Naive B cell (primary cell): ENCODE measurements around the gene UBE2E2. TPM values are rescaled to one million over a fixed set of nuclear protein-coding genes. Genes with fewer than 3 reads are reported as not detected.

Experiments
- ATAC-seq, 2 donors: fragments of 150-1000 bp; cut with Tn5 transposase; 2 replicates each; pipeline ENCODE4 v1.10.0; 2021; ENCODE audit warnings: low read depth in 2 of 2, mild to moderate bottlenecking in 2 of 2, moderate library complexity in 2 of 2
- DNase-seq: peaks from one replicate; pipeline ENCODE4 v3.0.0; 2022
- H3K27ac Mint-ChIP-seq, 6 donors: one replicate each; pipeline ENCODE4 v1.8.0; 2020 to 2022; ENCODE audit warnings: mild to moderate bottlenecking in 6 of 6, mixed read lengths in 6 of 6, moderate library complexity in 5 of 6, inconsistent platforms in 2 of 6
- H3K27me3 Mint-ChIP-seq, 3 donors: one replicate each; pipeline ENCODE4 v1.8.0; 2021 to 2022; ENCODE audit warnings: mixed read lengths in 3 of 3, mild to moderate bottlenecking in 1 of 3
- H3K36me3 Mint-ChIP-seq, 2 donors: one replicate each; pipeline ENCODE4 v1.8.0; 2020 to 2022; ENCODE audit warnings: mixed read lengths in 2 of 2, inconsistent platforms in 1 of 2, mild to moderate bottlenecking in 1 of 2
- H3K4me1 Mint-ChIP-seq, 3 donors: one replicate each; pipeline ENCODE4 v1.8.0; 2020 to 2022; ENCODE audit warnings: mixed read lengths in 3 of 3, inconsistent platforms in 1 of 3, mild to moderate bottlenecking in 1 of 3, moderate library complexity in 1 of 3
- H3K4me3 Mint-ChIP-seq, 8 donors: one replicate each; pipeline ENCODE4 v1.8.0; 2020 to 2022; ENCODE audit warnings: mild to moderate bottlenecking in 8 of 8, mixed read lengths in 8 of 8, moderate library complexity in 8 of 8, inconsistent platforms in 2 of 8
- H3K9me3 Mint-ChIP-seq, 7 donors: one replicate each; pipeline ENCODE4 v1.8.0; 2020 to 2022; ENCODE audit warnings: mixed read lengths in 7 of 7, mild to moderate bottlenecking in 5 of 7, inconsistent platforms in 2 of 7, moderate library complexity in 1 of 7
- polyA plus RNA-seq, 6 donors: library from polyadenylated mRNA; unstranded; fragments of 300-500 nt; fragmentation: Illumina TruSeq; gene quantifications; one replicate each; pipeline ENCODE4 v1.2.3, GENCODE V29; 2021; ENCODE audit warnings: low read depth in 6 of 6

The UBE2E2 gene
- polyA plus RNA-seq, 6 donors from 2014 or later, result 101 to 162 (median 121) TPM

DNA sequence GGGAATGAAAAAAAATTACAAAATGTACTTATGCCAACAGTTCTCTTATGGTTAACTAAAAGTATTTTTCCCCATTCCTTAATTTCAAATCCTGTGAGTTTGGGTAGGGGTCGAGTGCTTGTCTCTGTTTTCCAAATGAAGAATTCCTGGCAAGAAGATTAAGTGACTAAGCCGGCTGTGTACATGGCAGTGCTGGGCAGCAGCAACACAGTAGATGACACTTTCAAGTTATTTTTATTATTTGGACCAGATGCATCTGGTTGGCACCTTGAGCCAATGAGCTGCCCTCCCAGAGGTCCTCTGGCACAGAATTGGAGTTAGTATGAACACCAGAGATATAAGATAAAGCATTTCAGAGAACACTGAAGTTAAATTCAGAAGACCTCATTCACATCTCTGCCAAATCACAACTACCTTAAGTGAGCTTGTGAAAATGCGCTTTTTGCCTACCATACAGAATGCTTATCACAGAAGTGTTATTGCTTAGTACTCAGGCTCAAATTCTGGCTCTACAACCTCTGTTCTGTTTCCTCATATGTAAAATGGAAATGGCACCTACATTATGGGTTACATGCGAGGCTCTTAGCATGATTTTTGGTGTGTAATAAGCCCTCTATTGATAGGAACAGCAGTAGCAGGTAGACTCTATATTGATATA is 256.9 kb downstream of the UBE2E2 start:
- Mint-ChIP-seq H3K27ac (peak overlapping the region in 2 of 6 donors; percentile 13 to 19), H3K36me3 (peaks cover 0 to 15% of the 10 kb centered on the region in 2 donors), H3K27me3 (no peaks in the 10 kb centered on the region), H3K4me1 (peaks cover 22 to 42% (median 32%) of the 10 kb centered on the region in 3 donors), H3K4me3 (no peak overlapping the region), H3K9me3 (peaks cover 0 to 4% (median 0%) of the 10 kb centered on the region in 7 donors)
- ATAC-seq, result no peak
- DNase-seq, result no peak

DNA sequence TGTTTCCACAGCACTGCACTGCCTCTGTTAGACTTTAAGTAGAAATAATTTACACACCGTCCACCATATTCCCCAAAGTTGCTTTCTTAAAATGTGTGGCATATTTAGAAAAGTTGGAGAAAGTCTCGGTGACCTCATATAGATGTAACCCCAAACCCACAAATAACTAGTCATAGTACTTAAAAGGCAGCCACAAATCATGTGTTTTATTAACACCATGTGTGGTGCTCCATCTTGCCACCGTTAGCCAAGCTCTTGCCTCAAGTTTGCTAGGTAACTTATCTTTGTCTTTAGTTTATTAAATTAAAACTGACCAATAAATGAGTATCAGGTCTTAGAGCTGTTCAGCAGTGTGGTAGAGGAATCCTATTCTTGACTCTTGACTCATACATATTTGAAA is 257.9 kb downstream of the UBE2E2 start:
- Mint-ChIP-seq H3K27me3 (no peaks in the 10 kb centered on the region), H3K27ac (no peak overlapping the region), H3K36me3 (peaks cover 0 to 12% of the 10 kb centered on the region in 2 donors), H3K9me3 (peaks cover 0 to 4% (median 0%) of the 10 kb centered on the region in 7 donors), H3K4me3 (no peak overlapping the region), H3K4me1 (peaks cover 20 to 48% (median 34%) of the 10 kb centered on the region in 3 donors)
- DNase-seq (no peak), ATAC-seq (no peak)

DNA sequence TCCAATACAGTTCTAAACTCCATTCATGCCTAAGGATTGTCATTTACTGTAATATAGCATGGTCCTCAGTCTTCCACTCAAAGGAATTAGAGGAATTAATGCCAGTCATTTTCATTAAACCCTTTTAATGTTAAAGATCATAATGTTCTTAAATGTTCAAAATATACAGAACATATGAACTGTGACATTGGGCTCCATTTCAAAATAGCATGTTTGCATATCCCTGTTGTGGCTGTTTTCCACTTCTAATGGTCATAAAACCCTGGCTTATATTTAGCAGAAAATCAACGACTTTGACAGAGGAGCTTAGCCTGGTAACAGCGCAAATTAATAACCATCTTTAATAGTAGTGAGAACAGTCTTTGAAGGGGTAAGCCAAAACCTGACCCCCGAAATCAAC is 260.7 kb downstream of the UBE2E2 start:
- Mint-ChIP-seq H3K4me1 (peaks cover 14 to 34% (median 16%) of the 10 kb centered on the region in 3 donors), H3K4me3 (no peak overlapping the region), H3K27me3 (no peaks in the 10 kb centered on the region), H3K9me3 (peaks cover 0 to 16% (median 11%) of the 10 kb centered on the region in 7 donors), H3K27ac (peak overlapping the region in 1 of 6 donors; percentile 51), H3K36me3 (peaks cover 9 to 15% of the 10 kb centered on the region in 2 donors)
- no peak for ATAC-seq
- DNase-seq, result no peak

DNA sequence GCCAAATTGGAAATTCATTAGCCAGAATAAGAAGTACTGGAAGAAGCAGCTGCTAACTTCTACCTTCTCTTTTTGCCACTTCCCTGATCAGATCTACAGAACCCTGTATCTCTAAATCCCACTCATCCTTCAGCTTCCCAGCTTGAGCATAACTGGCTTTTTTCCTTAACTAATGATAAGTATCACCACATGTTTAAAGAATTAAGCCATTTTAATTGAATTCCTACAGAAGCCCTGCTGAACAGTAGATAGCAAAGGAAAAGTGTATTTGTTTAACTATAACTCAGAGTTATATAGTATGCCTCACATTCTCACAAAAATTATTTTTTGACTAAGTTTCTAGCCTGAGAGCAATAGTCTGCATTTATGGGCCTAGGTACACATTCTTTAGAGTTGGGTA is 262.4 kb downstream of the UBE2E2 start:
- peaks cover 9 to 15% of the 10 kb centered on the region in 2 donors for H3K36me3 Mint-ChIP-seq
- H3K4me1 Mint-ChIP-seq, result peaks cover 10 to 40% (median 20%) of the 10 kb centered on the region in 3 donors
- no peak overlapping the region for H3K4me3 Mint-ChIP-seq
- peaks cover 0 to 18% (median 11%) of the 10 kb centered on the region in 7 donors for H3K9me3 Mint-ChIP-seq
- no peaks in the 10 kb centered on the region for H3K27me3 Mint-ChIP-seq
- DNase-seq, result no peak
- ATAC-seq, result no peak
- H3K27ac Mint-ChIP-seq, result peak overlapping the region in 1 of 6 donors; percentile 18

DNA sequence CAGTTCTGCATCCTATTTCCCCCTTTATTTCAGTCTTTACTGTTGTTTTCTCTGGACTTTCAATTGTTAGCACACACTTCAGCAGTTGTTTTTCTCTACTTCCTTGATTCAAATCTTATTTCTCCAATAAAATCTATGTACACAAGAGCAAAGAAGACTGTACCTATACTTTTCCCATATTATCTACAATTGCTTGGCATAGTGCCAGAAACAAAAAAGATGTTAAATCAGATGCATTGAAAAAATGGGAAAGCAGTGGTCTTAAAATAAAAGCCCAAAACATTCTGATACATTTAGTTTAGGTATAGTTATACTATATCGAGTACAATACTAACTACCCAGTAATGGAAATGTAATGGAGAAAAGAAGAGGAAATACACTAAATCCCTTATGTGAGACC is 265.1 kb downstream of the UBE2E2 start:
- DNase-seq (no peak), ATAC-seq (no peak)
- no peaks in the 10 kb centered on the region for H3K27me3 Mint-ChIP-seq
- H3K27ac Mint-ChIP-seq, result no peak overlapping the region
- H3K4me3 Mint-ChIP-seq, result no peak overlapping the region
- H3K4me1 Mint-ChIP-seq, result peaks cover 14 to 41% (median 29%) of the 10 kb centered on the region in 3 donors
- peaks cover 9 to 15% of the 10 kb centered on the region in 2 donors for H3K36me3 Mint-ChIP-seq
- peaks cover 0 to 18% (median 12%) of the 10 kb centered on the region in 7 donors for H3K9me3 Mint-ChIP-seq

- no peak for ATAC-seq
Observed at GRCh38 chr3:23474580-23475357, 271.6 kb downstream of the UBE2E2 start.

DNA sequence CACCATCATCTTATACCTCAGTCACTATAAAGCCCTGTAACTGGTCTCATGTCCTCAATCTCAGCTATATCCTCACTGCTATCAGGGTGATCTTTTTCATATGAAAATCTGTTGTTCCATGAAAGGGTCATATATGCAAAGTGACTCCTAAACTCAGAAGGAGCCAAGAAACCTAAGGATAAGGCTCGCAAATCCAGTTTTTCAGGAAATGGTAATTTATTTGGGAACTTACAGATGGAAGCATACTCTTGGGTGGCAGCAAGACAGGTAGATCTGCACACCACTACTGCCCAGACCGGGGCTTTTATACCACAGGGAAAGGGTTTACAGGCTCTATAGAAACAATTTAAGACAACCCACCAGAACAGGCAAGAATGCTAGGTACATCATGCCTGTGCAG is 272.3 kb downstream of the UBE2E2 start:
- H3K9me3 Mint-ChIP-seq, result peaks cover 11 to 48% (median 24%) of the 10 kb centered on the region in 7 donors
- ATAC-seq (no peak), DNase-seq (no peak)
- H3K27me3 Mint-ChIP-seq, result no peaks in the 10 kb centered on the region
- H3K4me1 Mint-ChIP-seq, result peaks cover 18 to 38% (median 27%) of the 10 kb centered on the region in 3 donors
- peaks cover 21 to 32% of the 10 kb centered on the region in 2 donors for H3K36me3 Mint-ChIP-seq
- H3K4me3 Mint-ChIP-seq, result peak overlapping the region in 1 of 8 donors; percentile 13
- peak overlapping the region in 2 of 6 donors; percentile 21 to 55 for H3K27ac Mint-ChIP-seq

More at GRCh38 chr3:23474580-23475357, 271.6 kb downstream of the UBE2E2 start:
- H3K36me3 Mint-ChIP-seq, result peaks cover 21 to 32% of the 10 kb centered on the region in 2 donors
- no peak for DNase-seq
- no peaks in the 10 kb centered on the region for H3K27me3 Mint-ChIP-seq
- H3K4me3 Mint-ChIP-seq, result peak overlapping the region in 5 of 8 donors; percentile 13 to 82 (median 27)
- H3K27ac Mint-ChIP-seq, result peak overlapping the region in 3 of 6 donors; percentile 21 to 24 (median 21)
- peaks cover 18 to 39% (median 27%) of the 10 kb centered on the region in 3 donors for H3K4me1 Mint-ChIP-seq
- peaks cover 11 to 45% (median 24%) of the 10 kb centered on the region in 7 donors for H3K9me3 Mint-ChIP-seq

- H3K27ac Mint-ChIP-seq, result no peak overlapping the region
- H3K36me3 Mint-ChIP-seq, result peaks cover 27 to 35% of the 10 kb centered on the region in 2 donors
- peaks cover 19 to 40% (median 39%) of the 10 kb centered on the region in 3 donors for H3K4me1 Mint-ChIP-seq
- H3K27me3 Mint-ChIP-seq, result no peaks in the 10 kb centered on the region
- no peak for ATAC-seq
- H3K9me3 Mint-ChIP-seq, result peaks cover 11 to 49% (median 34%) of the 10 kb centered on the region in 7 donors
- H3K4me3 Mint-ChIP-seq, result peak overlapping the region in 1 of 8 donors; percentile 51
- no peak for DNase-seq
Observed at GRCh38 chr3:23479026-23479425, 275.9 kb downstream of the UBE2E2 start.

- ATAC-seq (no peak), DNase-seq (no peak)
- H3K9me3 Mint-ChIP-seq, result peaks cover 12 to 50% (median 38%) of the 10 kb centered on the region in 7 donors
- H3K27me3 Mint-ChIP-seq, result no peaks in the 10 kb centered on the region
- H3K36me3 Mint-ChIP-seq, result peaks cover 31 to 37% of the 10 kb centered on the region in 2 donors
- no peak overlapping the region for H3K27ac Mint-ChIP-seq
- H3K4me3 Mint-ChIP-seq, result peak overlapping the region in 1 of 8 donors; percentile 15
- peaks cover 20 to 40% (median 36%) of the 10 kb centered on the region in 3 donors for H3K4me1 Mint-ChIP-seq
Observed at GRCh38 chr3:23479615-23480328, 276.6 kb downstream of the UBE2E2 start.

DNA sequence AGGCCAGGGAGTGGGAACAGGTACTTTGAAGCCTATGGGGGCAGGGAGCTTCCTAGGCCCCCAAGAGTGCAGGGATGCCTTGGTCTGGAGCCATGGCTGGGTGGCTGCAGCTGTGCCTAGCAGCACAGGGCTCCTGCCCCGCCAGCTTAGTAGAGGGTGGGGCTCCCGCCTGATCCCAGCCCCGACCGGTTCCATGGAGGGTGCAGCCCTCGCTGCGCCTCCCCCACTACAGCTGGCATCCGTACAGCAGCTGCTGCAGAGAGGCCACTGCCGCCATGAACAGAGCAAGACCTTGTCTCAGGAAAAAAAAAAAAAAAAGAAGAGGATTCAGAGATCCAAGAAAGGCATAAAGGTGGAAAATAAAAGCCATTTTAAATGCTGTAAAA is 277.2 kb downstream of the UBE2E2 start:
- Mint-ChIP-seq H3K9me3 (peaks cover 9 to 45% (median 40%) of the 10 kb centered on the region in 7 donors), H3K27ac (no peak overlapping the region)

DNA sequence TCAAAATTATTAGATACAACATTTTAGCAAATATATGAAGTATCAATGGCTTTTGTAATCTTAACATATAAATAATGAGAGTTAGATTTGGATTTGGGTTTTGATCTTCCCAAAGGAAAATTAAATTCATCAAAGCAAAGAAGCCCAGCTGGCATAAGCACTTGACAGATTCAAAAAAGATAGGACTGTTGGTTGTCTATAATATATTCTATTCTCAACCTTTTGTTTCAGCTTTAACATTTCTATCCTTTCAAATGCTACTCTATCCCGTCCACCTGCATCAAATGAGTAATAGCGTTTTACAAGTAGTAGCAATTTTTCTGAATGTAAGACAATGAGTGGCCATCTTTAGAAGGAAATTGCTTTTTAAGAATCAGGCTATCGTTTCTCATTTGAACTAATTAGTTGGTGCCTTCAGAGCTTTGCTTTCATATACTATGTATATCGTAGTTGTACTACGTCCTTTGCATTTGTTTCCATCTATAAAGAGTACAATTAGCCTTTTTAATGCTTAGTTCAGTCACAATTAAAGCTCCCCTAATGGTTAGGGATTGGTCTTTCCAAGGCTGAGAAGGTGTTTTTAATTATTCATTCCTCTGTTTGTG is 278.0 kb downstream of the UBE2E2 start:
- Mint-ChIP-seq H3K4me1 (peaks cover 18 to 32% (median 28%) of the 10 kb centered on the region in 3 donors), H3K27ac (no peak overlapping the region), H3K27me3 (no peaks in the 10 kb centered on the region), H3K9me3 (peaks cover 12 to 49% (median 43%) of the 10 kb centered on the region in 7 donors), H3K36me3 (peaks cover 34 to 39% of the 10 kb centered on the region in 2 donors), H3K4me3 (no peak overlapping the region)
- DNase-seq (no peak), ATAC-seq (no peak)

More for the DNA sequence above, 277.2 kb downstream of the UBE2E2 start:
- no peak overlapping the region for H3K4me3 Mint-ChIP-seq
- H3K27me3 Mint-ChIP-seq, result no peaks in the 10 kb centered on the region
- H3K36me3 Mint-ChIP-seq, result peaks cover 31 to 34% of the 10 kb centered on the region in 2 donors
- H3K4me1 Mint-ChIP-seq, result peaks cover 15 to 35% (median 30%) of the 10 kb centered on the region in 3 donors
- DNase-seq, result no peak
- ATAC-seq, result no peak

GRCh38 chr3:23481616-23482278 is 278.6 kb downstream of the UBE2E2 start:
- Mint-ChIP-seq H3K4me3 (no peak overlapping the region), H3K27me3 (no peaks in the 10 kb centered on the region), H3K4me1 (peaks cover 18 to 30% (median 28%) of the 10 kb centered on the region in 3 donors), H3K9me3 (peaks cover 14 to 54% (median 46%) of the 10 kb centered on the region in 7 donors), H3K27ac (peak overlapping the region in 1 of 6 donors; percentile 14), H3K36me3 (peaks cover 38 to 39% of the 10 kb centered on the region in 2 donors)
- ATAC-seq, result peak in 1 of 2 donors; percentile 37
- DNase-seq, result no peak
